HCT116 (cell line): ENCODE measurements around the gene TMEM235. TPM values are rescaled to one million over a fixed set of nuclear protein-coding genes. Genes with fewer than 3 reads are reported as not detected.
A peak's percentile ranks its signal among the peaks of the same experiment; 100 is the strongest.

Source experiments
- ATAC-seq: fragments of 200-7000 bp; cut with Tn5 transposase; 2 replicates; pipeline ENCODE4 v1.9.1; 2020; ENCODE audit warnings: mild to moderate bottlenecking, moderate library complexity
- BruUV-seq: library from RNA; stranded (reverse); fragments of 400-500 nt; replicated peaks from 2 replicates; lab custom pipeline; 2021; lab: Mats Ljungman, UMichigan
- CTCF ChIA-PET: fragments of 300-600 bp; sonication (Branson Sonifier 250); formaldehyde crosslinking; loops from one replicate; lab custom pipeline; 2021; ENCODE audit warnings: antibody characterized with exemption; lab: Charles Lee
- POLR2A ChIA-PET: fragments of 300-600, 350-600 bp; sonication (Branson Sonifier 250); formaldehyde crosslinking; loops from one replicate; lab custom pipeline; 2021; ENCODE audit warnings: antibody characterized with exemption; lab: Charles Lee
- RAD21 ChIA-PET, 2 experiments: fragments of 300-600 bp; sonication (Branson Sonifier 250); formaldehyde crosslinking; loops; one replicate each; lab custom pipeline; 2023; ENCODE audit warnings: low total read pairs in 2 of 2; ENCODE audit not compliant: uncharacterized antibody in 2 of 2, unreplicated experiment in 2 of 2, low non-redundant PET in 1 of 2; lab: Charles Lee
- DNase-seq: peaks from one replicate; pipeline ENCODE4 v3.0.0-alpha.2; 2010; ENCODE audit warnings: low read depth, low spot score
- H2AFZ ChIP-seq: fragments of 200-600 bp; shearing (Covaris generic), sonication (generic); 2 replicates; pipeline ENCODE4 v1.6.1; 2017; ENCODE audit warnings: low read depth, mixed run types, mixed read lengths, antibody characterized with exemption, low read length; ENCODE audit not compliant: poor library complexity, severe bottlenecking
- H3K27ac ChIP-seq: 2 replicates; pipeline ENCODE4 v1.5.1; 2012; ENCODE audit warnings: low read depth, low read length
- H3K27me3 ChIP-seq: fragments of 200-600 bp; sonication (generic); 2 replicates; pipeline ENCODE4 v1.6.1; 2016; ENCODE audit warnings: mixed run types, low read length, mixed read lengths; ENCODE audit not compliant: insufficient read depth
- H3K36me3 ChIP-seq, 2 experiments: fragments of 200-500 bp in 1 of 2; fragments of 200-600 bp in 1 of 2; sonication (Bioruptor generic) in 1 of 2; sonication (generic) in 1 of 2; 2 replicates each; pipeline versions ENCODE4 v1.5.1 to v1.6.1; 2014 to 2016; ENCODE audit warnings: low read length in 2 of 2, inconsistent platforms in 1 of 2, mixed read lengths in 1 of 2, mixed run types in 1 of 2; ENCODE audit not compliant: insufficient read depth in 2 of 2, control insufficient read depth in 1 of 2
- H3K4me1 ChIP-seq, 2 experiments: fragments of 200-600 bp in 1 of 2; sonication (generic) in 1 of 2; 2 replicates each; pipeline versions ENCODE4 v1.5.1 to v1.6.1; 2012 to 2017; ENCODE audit warnings: low read length in 2 of 2, inconsistent platforms in 1 of 2, mild to moderate bottlenecking in 1 of 2, mixed read lengths in 1 of 2, mixed run types in 1 of 2, moderate library complexity in 1 of 2; ENCODE audit not compliant: insufficient read depth in 2 of 2, control insufficient read depth in 1 of 2
- H3K4me2 ChIP-seq: fragments of 200-600 bp; sonication (generic); 2 replicates; pipeline ENCODE4 v1.6.1; 2017; ENCODE audit warnings: mixed run types, low read length, mixed read lengths
- H3K4me3 ChIP-seq, 2 experiments: fragments of 200-600 bp in 1 of 2; sonication (generic) in 1 of 2; replicated peaks in 1 of 2; 2 replicates each; pipeline ENCODE4 v1.5.1; 2011 to 2016; ENCODE audit warnings: low read length in 2 of 2, control low read depth in 1 of 2, low read depth in 1 of 2, mild to moderate bottlenecking in 1 of 2, mixed read lengths in 1 of 2, mixed run types in 1 of 2
- H3K79me2 ChIP-seq: fragments of 200-600 bp; sonication (generic); 2 replicates; pipeline ENCODE4 v1.6.1; 2017; ENCODE audit warnings: mild to moderate bottlenecking, mixed run types, low read length, moderate library complexity, mixed read lengths; ENCODE audit not compliant: insufficient read depth
- H3K9ac ChIP-seq: fragments of 200-600 bp; sonication (generic); 2 replicates; pipeline ENCODE4 v1.6.1; 2016; ENCODE audit warnings: low read length, mixed read lengths
- H3K9me2 ChIP-seq: fragments of 200-600 bp; sonication (generic), shearing (Covaris generic); 2 replicates; pipeline ENCODE4 v1.6.1; 2017; ENCODE audit warnings: mixed run types, mild to moderate bottlenecking, moderate library complexity; ENCODE audit not compliant: insufficient read depth
- H3K9me3 ChIP-seq, 2 experiments: fragments of 200-500 bp in 1 of 2; fragments of 200-600 bp in 1 of 2; sonication (Bioruptor generic) in 1 of 2; sonication (generic) in 1 of 2; 2 replicates each; pipeline ENCODE4 v1.6.1; 2014 to 2017; ENCODE audit warnings: low read length in 2 of 2, mixed read lengths in 2 of 2, inconsistent platforms in 1 of 2, low read depth in 1 of 2, mild to moderate bottlenecking in 1 of 2, mixed run types in 1 of 2, moderate library complexity in 1 of 2; ENCODE audit not compliant: control insufficient read depth in 1 of 2, insufficient read depth in 1 of 2
- H4K20me1 ChIP-seq: fragments of 200-600 bp; sonication (generic), shearing (Covaris generic); 2 replicates; pipeline ENCODE4 v1.6.1; 2017; ENCODE audit warnings: mixed run types, mild to moderate bottlenecking, moderate library complexity; ENCODE audit not compliant: insufficient read depth
- ATF3 ChIP-seq: IDR thresholded peaks from 2 replicates; pipeline ENCODE4 v1.6.1; 2012
- CEBPB ChIP-seq: IDR thresholded peaks from 2 replicates; pipeline ENCODE4 v1.6.1; 2012; ENCODE audit warnings: low read depth
- CTCF ChIP-seq, 3 experiments: fragments of 200-600 bp in 1 of 3; sonication (generic) in 1 of 3; IDR thresholded peaks in 2 of 3; conservative IDR thresholded peaks in 1 of 3; 2 replicates each; pipeline ENCODE4 v1.5.1; 2012 to 2017; ENCODE audit warnings: low read depth in 2 of 3, low read length in 2 of 3, antibody characterized with exemption in 1 of 3, borderline replicate concordance in 1 of 3, control low read depth in 1 of 3, mild to moderate bottlenecking in 1 of 3, mixed read lengths in 1 of 3, mixed run types in 1 of 3, moderate library complexity in 1 of 3; ENCODE audit not compliant: insufficient read depth in 1 of 3
- EGR1 ChIP-seq: IDR thresholded peaks from 2 replicates; pipeline ENCODE4 v1.6.1; 2012; ENCODE audit warnings: low read depth
- ELF1 ChIP-seq: IDR thresholded peaks from 2 replicates; pipeline ENCODE4 v1.6.1; 2012; ENCODE audit warnings: low read depth, borderline replicate concordance
- EZH2 ChIP-seq: fragments of 200-600 bp; sonication (generic); IDR thresholded peaks from 2 replicates; pipeline ENCODE4 v1.6.1; 2017; ENCODE audit warnings: antibody characterized with exemption, mixed run types
- EZH2phosphoT487 ChIP-seq: fragments of 200-600 bp; IDR thresholded peaks from 2 replicates; pipeline ENCODE4 v1.6.1; 2018; ENCODE audit warnings: antibody characterized with exemption, borderline replicate concordance
- FOSL1 ChIP-seq: IDR thresholded peaks from 2 replicates; pipeline ENCODE4 v1.6.1; 2012; ENCODE audit warnings: low read depth
- MAX ChIP-seq: IDR thresholded peaks from 2 replicates; pipeline ENCODE4 v1.6.1; 2012
- POLR2A ChIP-seq: IDR thresholded peaks from 2 replicates; pipeline ENCODE4 v1.7.0; 2011; ENCODE audit warnings: borderline replicate concordance; ENCODE audit not compliant: insufficient read depth, insufficient read length; ENCODE audit errors: extremely low read depth
- RAD21 ChIP-seq: IDR thresholded peaks from 2 replicates; pipeline ENCODE4 v1.6.1; 2012; ENCODE audit warnings: low read depth, mild to moderate bottlenecking
- SIN3A ChIP-seq: IDR thresholded peaks from 2 replicates; pipeline ENCODE4 v1.6.1; 2012; ENCODE audit warnings: low read depth
- SP1 ChIP-seq: IDR thresholded peaks from 2 replicates; pipeline ENCODE4 v1.6.1; 2012; ENCODE audit warnings: low read depth
- SRF ChIP-seq: IDR thresholded peaks from 2 replicates; pipeline ENCODE4 v1.6.1; 2012; ENCODE audit warnings: low read depth
- YY1 ChIP-seq: IDR thresholded peaks from 2 replicates; pipeline ENCODE4 v1.6.1; 2011; ENCODE audit warnings: low read length, low read depth, moderate library complexity, mild to moderate bottlenecking; ENCODE audit not compliant: insufficient replicate concordance; ENCODE audit errors: extremely low read depth
- ZBTB33 ChIP-seq: IDR thresholded peaks from 2 replicates; pipeline ENCODE4 v1.6.1; 2011; ENCODE audit warnings: mild to moderate bottlenecking, low read length, moderate library complexity; ENCODE audit not compliant: insufficient replicate concordance; ENCODE audit errors: extremely low read depth
- ZNF274 ChIP-seq: fragments of 200-500 bp; sonication (Bioruptor generic); IDR thresholded peaks from 2 replicates; pipeline ENCODE4 v1.6.1; 2014; ENCODE audit warnings: mild to moderate bottlenecking, low read depth, low read length, inconsistent platforms
- intact Hi-C: fragments of 100-400 bp; cut with micrococcal nuclease; formaldehyde crosslinking; loops from 2 replicates; pipeline ENCODE4 v1.10.0; 2022
- total RNA-seq: library from RNA; stranded (reverse); gene quantifications from one replicate; pipeline ENCODE4 v1.2.1, GENCODE V29; 2021; ENCODE audit not compliant: unreplicated experiment

Gene TMEM235
- total RNA-seq, 1 experiment from 2014 or later, result not detected

GRCh38 chr17:78186692-78187595 lies 44.5 kb upstream of the TMEM235 start, which contains the start of the genes AFMID and TK1:
AFMID (plus strand) TSS chr17:78187362; CDS start chr17:78187371, 9 bp downstream.
TK1 (minus strand) TSS chr17:78187052; CDS start chr17:78186994, 58 bp downstream.
- H3K79me2 ChIP-seq, result peaks cover 79% of the 10 kb centered on the region
- no peaks in the 10 kb centered on the region for H3K27me3 ChIP-seq
- ChIA-PET RAD21 (interaction anchor here (0.5 to 1.4 kb wide), 6 partner anchors 20 to 102 kb away, joined by 3 to 9 read pairs (median 4); partner anchors contain the start of gene TMC6 (in 1 of the 2)), POLR2A (interaction anchor here (0.6 to 4.1 kb wide), 35 partner anchors 9 to 229 kb away, joined by 3 to 77 read pairs (median 4); partner anchors contain the start of genes BIRC5, TMC6, TMC8 and TNRC6C), CTCF (interaction anchor here (0.8 to 2.8 kb wide), 18 partner anchors 9 to 235 kb away, joined by 3 to 14 read pairs (median 5); no protein-coding TSS in a partner anchor)
- no peaks in the 10 kb centered on the region for H3K9me2 ChIP-seq
- no peak within 1 kb of the TSS for H2AFZ ChIP-seq
- no peaks in the 10 kb centered on the region for H3K9me3 ChIP-seq
- peak within 1 kb of the TSS; percentile 94 to 95 for H3K4me3 ChIP-seq
- intact Hi-C loops, result loop anchor here (1.0 to 2.0 kb wide), 3 partner anchors 18 to 47 kb away; partner anchors contain the start of genes BIRC5 and SYNGR2
- H3K27ac ChIP-seq, result peak within 1 kb of the TSS; percentile 78
- H3K4me2 ChIP-seq, result peak within 1 kb of the TSS; percentile 99
- ATAC-seq (peak; percentile 88), DNase-seq (peak; percentile 99)
- peaks cover 30 to 42% of the 10 kb centered on the region in 2 experiments for H3K36me3 ChIP-seq
- BruUV-seq, result no TSS peak
- peaks cover 22 to 55% of the 10 kb centered on the region in 2 experiments for H3K4me1 ChIP-seq
- 0 out of 2 replicates have a peak, but pooled peaks cover 3% of the 10 kb centered on the region for H4K20me1 ChIP-seq
- peak within 1 kb of the TSS; percentile 98 for H3K9ac ChIP-seq
- peak; percentile 95 for TF ChIP-seq SP1
- TF ChIP-seq CEBPB, result no peak
- peak; percentile 99 for TF ChIP-seq POLR2A
- TF ChIP-seq YY1, result peak; percentile 98
- TF ChIP-seq EZH2phosphoT487, result no peak
- peak; percentile 89 for TF ChIP-seq MAX
- TF ChIP-seq FOSL1, result no peak
- TF ChIP-seq CTCF (IDR thresholded peaks at IDR 0.05 in 2 of 3, conservative IDR thresholded peaks at IDR 0.05 in 1 of 3; ENCODE audit: borderline replicate concordance in 1 of 3, insufficient read depth in 1 of 3, low read depth in 2 of 3, low read length in 2 of 3), result peak; percentile 34 to 95 (median 74); a peak in 5 of 6 replicates
- TF ChIP-seq SIN3A, result peak; percentile 96
- TF ChIP-seq EGR1, result peak; percentile 88
- TF ChIP-seq SRF, result no peak
- no peak for TF ChIP-seq EZH2
- no peak for TF ChIP-seq RAD21
- TF ChIP-seq ATF3, result no peak
- peak; percentile 54 for TF ChIP-seq ZBTB33
- no peak for TF ChIP-seq ZNF274
- no peak for TF ChIP-seq ELF1
